HG02943 (cell line): ENCODE measurements around the gene FBXW9.
"Not testable (repeated sequence)": the region's sequence is repeated elsewhere in the genome, so short reads cannot be mapped to it uniquely, and the experiment has no call there.

Experiments
- ATAC-seq: cut with Tn5 transposase; IDR thresholded peaks from one replicate; pipeline ENCODE4 v1.9.1; 2021; ENCODE audit warnings: mild to moderate bottlenecking, low read depth, moderate library complexity; ENCODE audit not compliant: unreplicated experiment

FBXW9 gene

GRCh38 chr19:12715929-12716328, 19.5 kb upstream of the FBXW9 start:
- no peak for ATAC-seq

- no peak for ATAC-seq
Measured at GRCh38 chr19:12715102-12715501, 18.7 kb upstream of the FBXW9 start.

GRCh38 chr19:12713304-12713703, 16.9 kb upstream of the FBXW9 start:
- not testable (repeated sequence) for ATAC-seq

- ATAC-seq, result not testable (repeated sequence)
Measured at GRCh38 chr19:12712077-12712476, 15.6 kb upstream of the FBXW9 start.

GRCh38 chr19:12711187-12711586, 14.8 kb upstream of the FBXW9 start:
- no peak for ATAC-seq

GRCh38 chr19:12708641-12709040, 12.2 kb upstream of the FBXW9 start:
- no peak for ATAC-seq

- ATAC-seq, result no peak
Measured at GRCh38 chr19:12706332-12706718, 9.9 kb upstream of the FBXW9 start.

GRCh38 chr19:12705654-12706331, 9.4 kb upstream of the FBXW9 start:
- no peak for ATAC-seq

- no peak for ATAC-seq
Measured at GRCh38 chr19:12705169-12705568, 8.7 kb upstream of the FBXW9 start.

- no peak for ATAC-seq
Measured at GRCh38 chr19:12703046-12703445, 6.6 kb upstream of the FBXW9 start.

GRCh38 chr19:12701596-12702282, 5.3 kb upstream of the FBXW9 start:
- ATAC-seq, result no peak

- ATAC-seq, result no peak
Measured at GRCh38 chr19:12698138-12698537, 1.7 kb upstream of the FBXW9 start.

GRCh38 chr19:12697425-12697824, 994 bp upstream of the FBXW9 start:
- not testable (repeated sequence) for ATAC-seq

GRCh38 chr19:12695997-12696365, 450 bp downstream of the FBXW9 start:
- ATAC-seq, result peak; percentile 11

- ATAC-seq, result no peak
Measured at GRCh38 chr19:12695514-12695913, 917 bp downstream of the FBXW9 start.

- no peak for ATAC-seq
Measured at GRCh38 chr19:12695096-12695495, 1.3 kb downstream of the FBXW9 start.

GRCh38 chr19:12694641-12695040, 1.8 kb downstream of the FBXW9 start:
- no peak for ATAC-seq

- no peak for ATAC-seq
Measured at GRCh38 chr19:12692960-12693359, 3.5 kb downstream of the FBXW9 start.

- no peak for ATAC-seq
Measured at GRCh38 chr19:12689581-12690216, 6.7 kb downstream of the FBXW9 start.

GRCh38 chr19:12689012-12689411, 7.4 kb downstream of the FBXW9 start:
- ATAC-seq, result no peak

- ATAC-seq, result no peak
Measured at GRCh38 chr19:12687496-12688196, 8.8 kb downstream of the FBXW9 start, which contains the start of gene GNG14. Gene GNG14 (plus strand): TSS chr19:12687998. CDS start chr19:12688049, 51 bp downstream.
